Activated CD4-positive, alpha-beta memory T cell treated with anti-CD3 and anti-CD28 coated beads, Interleukin-2, amount 10 ng/mL, durations not matched to agents 7 days and 5 days (primary cell): ENCODE data around the gene HIVEP3. TPM values are rescaled to one million over a fixed set of nuclear protein-coding genes. Genes with fewer than 3 reads are reported as not detected.

Source experiments
- CTCF ChIA-PET: fragments of 350-600 bp; sonication (Branson Sonifier 250); formaldehyde crosslinking; loops from one replicate; lab custom pipeline; 2021; ENCODE audit warnings: antibody characterized with exemption, inconsistent platforms; lab: Charles Lee
- POLR2A ChIA-PET: fragments of 350-600 bp; sonication (Branson Sonifier 250); formaldehyde crosslinking; loops from one replicate; lab custom pipeline; 2021; ENCODE audit warnings: antibody characterized with exemption; lab: Charles Lee
- DNase-seq: peaks from one replicate; pipeline ENCODE4 v3.0.0-alpha.2; 2020
- H3K27ac Mint-ChIP-seq: one replicate; pipeline ENCODE4 v1.8.0; 2021; ENCODE audit warnings: mild to moderate bottlenecking, mixed read lengths
- H3K27me3 Mint-ChIP-seq: one replicate; pipeline ENCODE4 v1.8.0; 2021; ENCODE audit warnings: mixed read lengths
- H3K36me3 Mint-ChIP-seq: one replicate; pipeline ENCODE4 v1.8.0; 2021; ENCODE audit warnings: low read depth, mixed read lengths
- H3K4me1 Mint-ChIP-seq: one replicate; pipeline ENCODE4 v1.8.0; 2021; ENCODE audit warnings: mixed read lengths
- H3K4me3 Mint-ChIP-seq: one replicate; pipeline ENCODE4 v1.8.0; 2021; ENCODE audit warnings: mild to moderate bottlenecking, mixed read lengths
- H3K9me3 Mint-ChIP-seq: one replicate; pipeline ENCODE4 v1.8.0; 2021; ENCODE audit warnings: mixed read lengths
- total RNA-seq, 2 experiments: library from RNA; stranded (reverse); gene quantifications; one replicate each; pipeline ENCODE4 v1.2.3, GENCODE V29; 2021

HIVEP3 gene
- total RNA-seq, 2 experiments from 2014 or later = 27.8 to 28.8 TPM

- ChIA-PET POLR2A (no interaction called here), CTCF (no interaction called here)
- Mint-ChIP-seq H3K36me3 (no peaks in the 10 kb centered on the region), H3K27ac (no peak overlapping the region), H3K9me3 (no peaks in the 10 kb centered on the region), H3K4me3 (no peak overlapping the region), H3K27me3 (peaks cover 23% of the 10 kb centered on the region), H3K4me1 (peaks cover 14% of the 10 kb centered on the region)
- no peak for DNase-seq
Observed at GRCh38 chr1:41487126-41488039, 431.3 kb downstream of the HIVEP3 start.

DNA sequence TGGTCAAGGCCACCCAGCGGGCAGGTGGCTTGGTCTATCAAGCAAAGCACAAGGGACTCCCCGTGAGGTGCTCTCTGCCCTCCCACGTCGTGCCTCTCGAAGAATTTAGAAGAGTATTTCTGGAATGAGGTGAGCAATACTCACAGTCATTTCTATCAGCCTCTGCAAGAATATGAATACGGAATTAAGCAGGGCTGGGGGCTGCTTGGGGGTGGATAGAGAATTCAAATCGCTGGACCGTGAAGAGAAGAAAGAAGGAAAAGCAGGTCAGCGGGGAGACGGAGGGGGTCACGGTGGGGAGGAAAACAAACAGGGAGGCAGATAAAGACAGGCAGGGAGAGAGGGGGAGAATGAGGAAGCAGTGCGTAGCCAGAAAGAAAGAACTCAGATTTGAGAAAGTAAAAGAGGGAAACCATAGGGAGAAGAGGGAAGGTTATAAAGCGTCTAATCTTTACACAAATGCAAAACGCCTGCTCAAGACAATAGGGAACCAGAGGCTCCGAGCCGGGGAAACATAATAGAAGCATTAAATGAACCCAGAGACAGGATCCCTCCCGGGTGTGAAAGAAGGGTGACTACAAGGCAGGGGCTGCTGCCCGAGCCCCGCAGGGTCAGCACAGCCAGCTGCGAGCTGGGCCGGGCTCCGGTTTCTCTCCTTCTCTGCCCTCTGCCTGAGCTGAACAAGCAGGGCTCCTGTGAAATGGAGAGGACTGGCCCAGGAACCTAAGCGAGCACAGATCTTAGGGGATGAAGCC lies 432.2 kb downstream of the HIVEP3 start:
- no peaks in the 10 kb centered on the region for H3K9me3 Mint-ChIP-seq
- H3K27me3 Mint-ChIP-seq = peaks cover 23% of the 10 kb centered on the region
- DNase-seq = no peak
- no peak overlapping the region for H3K4me3 Mint-ChIP-seq
- peaks cover 14% of the 10 kb centered on the region for H3K4me1 Mint-ChIP-seq
- no peak overlapping the region for H3K27ac Mint-ChIP-seq
- CTCF ChIA-PET = no interaction called here
- POLR2A ChIA-PET = no interaction called here
- H3K36me3 Mint-ChIP-seq = no peaks in the 10 kb centered on the region

DNA sequence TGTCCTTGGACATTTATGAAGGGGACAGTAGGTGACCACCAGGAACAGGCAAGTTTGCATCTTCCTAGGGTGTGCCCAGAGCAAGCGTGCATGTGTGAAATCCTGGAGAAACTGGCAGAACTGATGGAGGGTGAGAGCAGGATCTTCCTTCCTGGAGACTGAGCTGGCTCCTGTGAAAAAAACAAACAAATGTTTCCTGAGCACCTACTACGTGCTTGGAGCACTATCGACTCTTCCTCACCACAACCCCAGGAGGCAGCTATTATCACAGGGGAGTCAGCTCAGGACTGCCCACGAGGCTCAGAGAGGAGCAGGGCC lies 432.7 kb downstream of the HIVEP3 start:
- Mint-ChIP-seq H3K4me1 (peaks cover 14% of the 10 kb centered on the region), H3K27ac (no peak overlapping the region), H3K9me3 (no peaks in the 10 kb centered on the region), H3K27me3 (peaks cover 23% of the 10 kb centered on the region), H3K4me3 (no peak overlapping the region), H3K36me3 (no peaks in the 10 kb centered on the region)
- ChIA-PET POLR2A (no interaction called here), CTCF (no interaction called here)
- DNase-seq = no peak

- CTCF ChIA-PET = no interaction called here
- Mint-ChIP-seq H3K9me3 (no peaks in the 10 kb centered on the region), H3K27ac (no peak overlapping the region), H3K27me3 (peaks cover 23% of the 10 kb centered on the region), H3K4me1 (peaks cover 14% of the 10 kb centered on the region), H3K36me3 (no peaks in the 10 kb centered on the region), H3K4me3 (no peak overlapping the region)
- no peak for DNase-seq
- POLR2A ChIA-PET = no interaction called here
Observed at GRCh38 chr1:41485605-41486004, 433.1 kb downstream of the HIVEP3 start.

- ChIA-PET CTCF (no interaction called here), POLR2A (interaction anchor here (0.6 kb wide), 1 partner anchor 10 kb away, joined by 3 read pairs; no protein-coding TSS in a partner anchor)
- H3K27me3 Mint-ChIP-seq = peaks cover 18% of the 10 kb centered on the region
- no peak for DNase-seq
- H3K27ac Mint-ChIP-seq = no peak within 1 kb of the TSS
- no peaks in the 10 kb centered on the region for H3K9me3 Mint-ChIP-seq
- H3K36me3 Mint-ChIP-seq = no peaks in the 10 kb centered on the region
- H3K4me1 Mint-ChIP-seq = peaks cover 14% of the 10 kb centered on the region
- H3K4me3 Mint-ChIP-seq = no peak within 1 kb of the TSS
Observed at GRCh38 chr1:41484402-41485241, 434.1 kb downstream of the HIVEP3 start, which contains the start of gene EDN2. TSS of gene EDN2 (minus strand) at chr1:41484683. CDS start at chr1:41484601, 82 bp downstream.

GRCh38 chr1:41483960-41484401 lies 434.7 kb downstream of the HIVEP3 start:
- POLR2A ChIA-PET = interaction anchor here (0.6 kb wide), 1 partner anchor 9 kb away, joined by 3 read pairs; no protein-coding TSS in a partner anchor

DNA sequence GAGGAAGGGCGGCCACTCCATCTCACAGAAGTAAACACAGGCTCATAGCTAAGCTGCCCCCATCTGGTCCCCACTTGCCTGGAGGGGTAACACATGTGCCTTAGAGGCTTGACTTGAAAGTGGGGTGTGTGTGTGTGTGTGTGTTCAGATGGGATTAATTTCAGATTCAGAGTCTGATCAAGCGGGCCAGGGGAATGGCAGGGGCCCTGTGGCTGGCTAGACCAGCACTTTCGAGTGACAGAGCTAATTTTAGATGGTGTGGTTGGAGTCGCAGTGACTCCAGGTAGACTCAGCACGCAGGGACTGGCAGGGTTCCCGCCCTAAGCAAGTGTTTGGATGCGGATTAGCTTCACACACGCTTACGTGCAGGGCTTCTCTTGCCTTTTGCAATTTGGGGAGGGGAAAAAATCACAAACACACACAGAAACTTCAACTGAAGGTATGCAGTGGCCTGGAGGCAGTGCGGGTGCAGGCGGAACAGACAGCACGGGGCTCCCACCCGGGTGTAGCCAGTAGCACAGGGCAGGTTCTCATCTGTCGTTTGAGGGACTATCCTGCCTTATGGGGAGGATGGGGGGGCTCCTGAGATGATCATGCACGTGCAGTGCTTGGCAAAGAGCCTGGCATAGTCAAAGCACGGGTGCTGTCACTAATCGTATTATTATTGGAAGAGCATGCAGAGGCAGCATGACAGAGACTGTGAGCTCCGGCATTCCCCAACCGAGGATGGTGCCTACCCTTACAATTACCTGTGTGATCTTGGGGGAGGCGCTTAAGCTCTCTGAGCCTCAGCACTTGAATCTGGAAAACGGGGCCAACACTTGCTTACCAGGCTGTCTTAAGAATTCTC lies 435.5 kb downstream of the HIVEP3 start:
- no peak overlapping the region for H3K4me3 Mint-ChIP-seq
- DNase-seq = no peak
- ChIA-PET POLR2A (no interaction called here), CTCF (interaction anchor here (1.2 kb wide), 1 partner anchor 9 kb away, joined by 3 read pairs; no protein-coding TSS in a partner anchor)
- no peaks in the 10 kb centered on the region for H3K36me3 Mint-ChIP-seq
- no peaks in the 10 kb centered on the region for H3K9me3 Mint-ChIP-seq
- no peak overlapping the region for H3K27ac Mint-ChIP-seq
- H3K27me3 Mint-ChIP-seq = peaks cover 14% of the 10 kb centered on the region
- H3K4me1 Mint-ChIP-seq = peaks cover 14% of the 10 kb centered on the region

More at GRCh38 chr1:41483960-41484401, 434.7 kb downstream of the HIVEP3 start:
- Mint-ChIP-seq H3K4me3 (no peak overlapping the region), H3K4me1 (peaks cover 14% of the 10 kb centered on the region), H3K27me3 (peaks cover 14% of the 10 kb centered on the region), H3K36me3 (no peaks in the 10 kb centered on the region), H3K9me3 (no peaks in the 10 kb centered on the region), H3K27ac (no peak overlapping the region)
- no peak for DNase-seq
- CTCF ChIA-PET = interaction anchor here (1.2 kb wide), 1 partner anchor 8 kb away, joined by 3 read pairs; no protein-coding TSS in a partner anchor

DNA sequence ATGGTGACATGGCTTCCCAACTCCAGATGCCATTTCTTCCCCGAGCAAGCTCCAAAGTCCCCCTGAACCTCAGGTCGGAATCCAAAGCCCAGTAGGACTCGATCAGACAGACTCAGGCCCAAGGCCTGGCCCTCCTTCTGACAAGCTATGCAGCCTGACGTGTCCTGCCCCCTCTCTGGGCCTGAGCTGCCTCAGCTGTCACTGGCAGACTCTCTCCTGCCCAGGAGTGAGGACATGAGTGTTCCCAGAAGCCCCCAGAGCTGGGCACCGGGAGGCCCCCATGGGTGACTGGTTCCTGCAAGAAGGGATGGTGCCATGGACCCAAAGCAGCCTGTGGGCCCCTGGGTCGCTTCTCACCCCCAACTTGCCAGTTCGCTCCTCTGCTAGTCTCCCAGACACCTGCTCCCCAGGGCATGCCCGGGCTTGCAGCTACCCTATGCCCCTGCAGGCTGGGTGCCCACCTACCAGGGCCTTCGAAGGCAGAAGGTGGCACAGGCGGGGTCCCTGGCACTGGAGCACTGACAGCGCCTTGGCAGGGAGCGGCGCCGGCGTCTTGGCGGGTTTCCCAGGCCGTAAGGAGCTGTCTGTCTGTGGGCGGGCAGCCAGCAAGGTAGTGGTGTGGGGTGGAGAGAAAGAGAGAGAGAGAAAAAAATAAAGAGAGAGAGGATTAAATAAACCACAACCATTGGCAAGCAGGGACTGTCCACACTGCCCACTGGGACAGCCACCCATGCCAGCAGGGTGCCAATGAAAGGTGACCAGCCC lies 436.5 kb downstream of the HIVEP3 start:
- no peak overlapping the region for H3K4me3 Mint-ChIP-seq
- no peak for DNase-seq

DNA sequence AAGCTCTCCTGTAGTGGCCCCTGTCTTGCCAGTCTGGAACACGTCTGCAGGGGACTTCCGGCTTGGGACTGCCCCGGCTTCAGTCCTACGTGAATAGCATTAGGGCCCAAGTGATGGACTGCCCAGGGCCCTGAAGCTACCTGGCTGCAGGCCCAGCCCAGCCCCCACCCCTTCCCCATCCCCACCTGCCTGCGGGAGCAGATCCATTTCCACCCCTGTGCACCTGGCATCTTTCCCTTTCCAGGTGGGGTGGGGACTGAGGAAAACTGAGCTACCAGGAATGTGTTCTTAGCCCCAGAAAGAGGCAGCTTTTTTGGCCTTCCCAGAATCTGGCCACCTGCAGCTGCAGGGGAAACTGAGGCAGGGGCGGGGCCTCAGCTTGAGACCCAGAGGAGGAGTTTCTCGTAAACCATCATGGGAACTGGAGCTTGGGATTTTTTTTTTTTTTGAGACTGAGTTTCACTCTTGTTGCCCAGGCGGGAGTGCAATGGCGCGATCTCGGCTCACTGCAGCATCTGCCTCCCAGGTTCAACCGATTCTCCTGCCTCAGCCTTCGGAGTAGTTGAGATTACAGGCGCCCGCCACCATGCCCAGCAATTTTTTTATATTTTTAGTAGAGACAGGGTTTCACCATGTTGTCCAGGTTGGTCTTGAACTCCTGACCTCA lies 437.5 kb downstream of the HIVEP3 start:
- POLR2A ChIA-PET = no interaction called here
- CTCF ChIA-PET = interaction anchor here (1.6 kb wide), 1 partner anchor 12 kb away, joined by 3 read pairs; no protein-coding TSS in a partner anchor
- Mint-ChIP-seq H3K27me3 (peaks cover 6% of the 10 kb centered on the region), H3K4me3 (no peak overlapping the region), H3K9me3 (no peaks in the 10 kb centered on the region), H3K4me1 (peaks cover 5% of the 10 kb centered on the region), H3K36me3 (no peaks in the 10 kb centered on the region), H3K27ac (no peak overlapping the region)
- DNase-seq = no peak

More for the DNA sequence above, 436.5 kb downstream of the HIVEP3 start:
- ChIA-PET CTCF (no interaction called here), POLR2A (no interaction called here)
- Mint-ChIP-seq H3K27ac (no peak overlapping the region), H3K27me3 (peaks cover 12% of the 10 kb centered on the region), H3K4me1 (peaks cover 11% of the 10 kb centered on the region), H3K9me3 (no peaks in the 10 kb centered on the region), H3K36me3 (no peaks in the 10 kb centered on the region)

DNA sequence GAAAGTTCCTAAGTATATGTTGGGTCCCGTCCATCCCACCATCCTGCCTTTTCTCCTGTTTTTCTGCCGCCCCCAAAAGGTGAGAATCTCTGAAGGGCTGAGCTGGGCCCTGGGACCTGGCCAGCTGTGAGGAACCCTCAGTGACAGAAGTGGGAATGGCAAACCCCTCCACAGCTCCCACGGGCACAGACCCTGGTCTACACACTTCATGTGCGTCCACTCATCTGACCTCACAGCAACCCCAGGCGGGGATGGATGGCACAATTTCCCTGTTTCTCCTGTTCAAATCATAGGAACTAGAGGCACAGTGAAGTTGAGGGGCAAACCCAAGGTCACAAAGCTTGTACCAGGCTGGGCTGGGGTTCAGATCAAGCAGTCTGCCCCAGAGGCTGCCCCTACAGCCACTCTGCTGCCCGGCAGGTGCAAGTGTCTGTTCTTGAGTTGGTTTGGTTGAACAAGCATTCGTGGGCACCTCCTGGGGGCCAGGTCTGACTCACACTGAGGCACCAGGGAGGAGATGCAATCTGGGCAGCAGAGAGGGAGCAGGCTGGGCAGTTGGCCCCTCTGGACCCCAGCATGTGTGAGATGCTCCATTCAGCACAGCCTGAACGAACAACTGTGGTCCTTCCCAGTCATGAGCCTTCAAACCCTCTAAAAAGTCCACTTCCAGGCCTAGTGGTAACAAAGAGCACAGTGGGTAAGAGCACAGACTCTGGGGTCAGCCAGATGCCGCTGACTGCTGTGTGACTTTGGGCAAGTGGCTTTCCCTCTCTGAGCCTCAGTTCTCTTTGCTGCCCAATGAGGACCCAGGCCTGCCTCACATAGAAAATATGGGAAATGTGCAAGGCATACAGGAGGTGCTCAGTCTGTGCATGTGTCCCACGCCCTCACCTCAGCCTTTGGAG lies 438.3 kb downstream of the HIVEP3 start:
- ChIA-PET POLR2A (no interaction called here), CTCF (interaction anchor here (1.6 kb wide), 1 partner anchor 13 kb away, joined by 3 read pairs; no protein-coding TSS in a partner anchor)
- no peak for DNase-seq
- Mint-ChIP-seq H3K4me1 (no peaks in the 10 kb centered on the region), H3K27ac (no peak overlapping the region), H3K9me3 (no peaks in the 10 kb centered on the region), H3K27me3 (no peaks in the 10 kb centered on the region), H3K4me3 (no peak overlapping the region), H3K36me3 (no peaks in the 10 kb centered on the region)
